Retina (tissue), 1 donor: ENCODE results near the gene TMEFF2.
A peak's percentile ranks its signal among the peaks of the same experiment; 100 is the strongest.
"Not testable (repeated sequence)": the region's sequence is repeated elsewhere in the genome, so short reads cannot be mapped to it uniquely, and the experiment has no call there.

Experiments
- DNase-seq: peaks from one replicate; pipeline ENCODE4 v3.0.0-alpha.2; 2016

TMEFF2 gene

DNA sequence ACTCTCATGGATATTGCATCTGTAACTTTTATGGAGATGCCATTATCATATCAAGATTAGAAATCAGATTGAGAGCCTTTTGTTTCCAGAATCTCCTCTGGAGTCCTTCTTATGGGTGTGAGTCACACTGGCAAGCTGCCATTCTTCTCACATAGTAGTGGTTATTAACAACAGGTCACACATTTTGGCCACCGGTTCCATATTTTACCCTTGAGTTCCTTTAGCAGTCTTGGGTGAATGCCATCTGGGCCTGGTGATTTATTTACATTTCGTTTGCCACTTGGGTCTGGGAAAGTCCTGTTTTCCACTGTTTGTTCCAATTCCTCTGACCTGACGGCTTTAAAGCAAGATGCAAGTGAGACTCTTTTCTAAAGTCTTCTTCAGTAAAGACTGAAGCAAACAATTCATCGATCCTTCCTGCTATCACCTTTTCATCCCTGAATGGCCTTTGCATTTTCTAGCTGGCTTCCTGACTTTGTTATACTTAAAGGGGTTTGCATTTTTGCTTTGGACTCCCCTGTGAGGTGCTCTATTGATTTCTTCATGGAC, 267.3 kb downstream of the TMEFF2 start:
- DNase-seq, result no peak

DNA sequence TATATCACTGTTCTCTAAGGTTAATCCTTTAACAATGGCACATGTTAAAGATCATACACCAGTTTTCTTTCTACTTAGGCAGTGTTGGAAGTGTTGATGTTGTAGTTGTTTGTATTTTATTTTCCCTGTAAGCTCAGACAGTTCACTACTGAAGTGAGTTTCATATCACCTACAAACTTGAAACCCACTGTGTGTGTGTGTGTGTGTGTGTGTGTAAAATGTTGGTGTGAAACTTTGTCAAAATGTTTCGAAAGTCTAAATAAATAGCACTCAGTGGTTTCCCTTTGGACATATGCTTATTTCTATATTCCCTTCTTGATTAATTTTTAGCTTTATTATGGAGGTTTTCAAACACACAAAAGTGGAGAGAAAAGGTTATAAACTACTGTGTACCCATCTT, 268.1 kb downstream of the TMEFF2 start:
- DNase-seq, result no peak

DNA sequence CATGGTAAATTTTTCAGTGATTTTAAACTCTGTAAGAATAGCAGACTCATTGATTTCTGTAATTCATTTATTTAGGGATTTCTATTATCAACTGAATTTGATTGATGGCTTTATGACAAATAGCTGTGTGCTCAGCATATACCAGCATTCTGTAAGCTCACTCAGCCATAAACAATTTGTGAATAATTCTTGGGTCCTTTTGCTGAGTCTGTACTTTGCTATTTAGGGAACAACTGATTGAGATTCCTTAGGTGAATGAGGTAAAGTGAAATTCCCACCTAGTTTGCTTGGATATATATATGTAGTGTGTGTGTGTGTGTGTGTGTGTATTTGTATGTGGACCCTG, 271.1 kb downstream of the TMEFF2 start:
- no peak for DNase-seq

DNA sequence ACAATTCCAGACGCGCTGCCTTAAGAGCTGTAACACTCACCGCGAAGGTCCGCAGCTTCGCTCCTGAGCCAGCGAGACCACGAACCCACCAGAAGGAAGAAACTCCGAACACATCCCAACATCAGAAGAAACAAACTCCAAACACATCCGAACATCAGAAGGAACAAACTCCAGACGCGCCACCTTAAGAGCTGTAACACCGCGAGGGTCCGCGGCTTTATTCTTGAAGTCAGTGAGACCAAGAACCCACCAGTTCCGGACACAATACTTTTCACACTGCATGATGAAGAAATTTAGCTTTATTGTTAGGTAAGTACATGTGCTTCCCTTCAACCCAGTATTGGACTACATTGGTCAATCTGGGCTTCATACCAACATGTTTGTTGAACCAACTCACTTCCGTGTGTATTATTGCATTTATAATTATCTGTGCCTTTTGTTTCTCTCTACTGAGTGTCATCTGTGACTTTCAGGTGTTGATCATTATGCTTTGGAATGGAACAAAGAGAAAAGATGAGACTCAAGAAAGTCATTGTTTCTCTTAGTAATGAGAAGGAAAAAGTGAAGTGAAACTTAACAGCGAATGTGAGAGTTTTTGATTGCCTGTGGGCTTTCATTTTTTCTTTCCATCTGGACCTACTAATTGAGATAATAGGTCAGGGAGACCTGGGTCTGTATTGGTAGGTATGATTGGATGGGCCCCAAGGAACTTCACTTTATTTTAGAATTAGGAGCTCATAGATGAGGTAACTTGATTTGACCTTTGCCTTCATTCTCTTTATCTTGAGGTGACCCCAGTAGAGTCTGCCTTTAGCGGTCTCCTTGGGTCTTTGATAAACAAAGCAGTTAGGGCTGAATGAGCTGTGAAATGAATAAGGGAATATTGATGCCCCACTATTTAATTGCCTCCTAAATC, 271.7 kb downstream of the TMEFF2 start:
- DNase-seq, result no peak

DNA sequence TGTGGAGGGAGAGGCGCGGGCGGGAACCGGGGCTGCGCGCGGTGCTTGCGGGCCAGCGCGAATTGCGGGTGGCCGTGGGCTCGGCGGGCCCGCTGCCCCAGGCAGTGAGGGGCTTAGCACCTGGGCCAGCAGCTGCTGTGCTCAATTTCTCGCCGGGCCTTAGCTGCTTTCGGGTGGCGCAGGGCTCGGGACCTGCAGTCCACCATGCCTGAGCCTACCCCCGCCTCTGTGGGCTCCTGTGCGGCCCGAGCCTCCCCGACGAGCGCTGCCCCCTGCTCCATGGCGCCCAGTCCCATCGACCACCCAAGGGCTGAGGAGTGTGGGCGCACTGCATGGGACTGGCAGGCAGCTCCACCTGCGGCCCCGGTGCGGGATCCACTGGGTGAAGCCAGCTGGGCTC, 273.1 kb downstream of the TMEFF2 start:
- DNase-seq, result not testable (repeated sequence)

DNA sequence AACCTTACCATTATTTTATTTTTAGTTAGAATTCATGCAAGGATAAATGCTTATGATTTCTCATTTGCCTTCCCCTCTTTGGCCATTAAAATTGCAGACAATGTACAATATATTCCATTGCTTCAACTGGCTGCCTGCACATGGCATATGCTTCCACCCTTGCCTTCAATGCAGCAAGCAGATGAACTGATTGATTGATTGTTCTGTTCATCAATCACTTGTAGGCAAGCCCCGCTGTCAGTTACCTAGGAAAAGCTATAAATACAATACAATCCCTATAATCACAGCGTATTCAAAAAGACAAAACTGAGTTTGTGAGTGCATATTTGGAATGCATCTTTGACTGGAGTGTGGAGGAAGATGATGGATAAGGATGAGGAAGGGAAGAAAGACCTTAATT, 274.2 kb downstream of the TMEFF2 start:
- no peak for DNase-seq

DNA sequence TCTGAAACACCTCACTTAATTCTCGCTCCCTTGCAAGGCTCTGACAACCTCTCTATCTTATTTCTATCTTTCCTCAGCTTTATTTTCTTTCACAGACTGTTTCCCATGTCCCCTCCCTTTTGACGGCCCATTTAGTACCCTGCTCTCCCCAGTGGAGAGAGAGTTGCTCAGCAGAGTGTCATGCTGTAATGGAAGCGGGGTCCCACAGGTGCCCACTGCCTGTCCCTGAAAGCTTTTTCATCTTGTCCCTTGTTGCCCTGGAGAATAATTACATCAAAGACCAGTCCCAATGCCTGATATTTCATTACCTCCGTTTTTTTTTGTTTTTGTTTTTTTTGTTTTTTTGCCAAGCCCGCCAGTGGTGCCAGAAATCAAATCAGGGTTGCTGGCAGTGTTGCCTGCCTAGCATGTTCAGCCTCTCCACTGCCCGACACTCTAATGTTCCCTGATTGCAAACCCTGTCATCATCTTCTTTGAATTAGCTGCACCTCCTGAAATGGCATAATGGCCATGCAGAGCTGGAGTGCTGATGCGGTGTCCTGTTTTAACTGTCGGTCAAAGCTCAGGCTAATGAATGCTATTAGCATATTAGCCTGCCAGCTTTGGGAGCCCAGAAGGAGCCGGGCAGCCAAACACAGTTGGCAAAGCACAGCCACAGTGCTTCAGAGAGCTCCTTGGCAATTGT, 276.6 kb downstream of the TMEFF2 start:
- DNase-seq, result peak; percentile 32

DNA sequence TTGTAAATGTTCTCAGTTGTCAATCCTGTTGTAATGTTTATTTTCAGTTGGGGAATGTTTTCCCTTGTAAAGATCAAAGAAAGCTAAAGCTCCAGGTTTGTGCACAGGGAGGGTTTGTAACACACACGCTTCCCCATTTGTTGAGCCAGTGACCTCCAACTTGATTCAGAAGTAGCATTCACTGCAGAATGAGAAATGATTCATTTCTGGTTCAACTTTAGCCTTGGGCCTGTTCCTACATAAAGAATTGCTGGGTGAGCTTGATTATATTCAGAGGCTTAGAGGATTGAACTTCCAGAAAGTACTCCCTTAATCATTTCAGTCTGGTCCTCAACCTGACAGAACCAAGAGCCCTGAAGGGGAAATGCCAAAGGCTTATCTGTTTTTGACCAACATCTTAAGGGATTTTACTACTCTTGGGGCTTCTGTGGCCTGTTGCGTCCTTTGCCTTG, 277.3 kb downstream of the TMEFF2 start:
- no peak for DNase-seq

DNA sequence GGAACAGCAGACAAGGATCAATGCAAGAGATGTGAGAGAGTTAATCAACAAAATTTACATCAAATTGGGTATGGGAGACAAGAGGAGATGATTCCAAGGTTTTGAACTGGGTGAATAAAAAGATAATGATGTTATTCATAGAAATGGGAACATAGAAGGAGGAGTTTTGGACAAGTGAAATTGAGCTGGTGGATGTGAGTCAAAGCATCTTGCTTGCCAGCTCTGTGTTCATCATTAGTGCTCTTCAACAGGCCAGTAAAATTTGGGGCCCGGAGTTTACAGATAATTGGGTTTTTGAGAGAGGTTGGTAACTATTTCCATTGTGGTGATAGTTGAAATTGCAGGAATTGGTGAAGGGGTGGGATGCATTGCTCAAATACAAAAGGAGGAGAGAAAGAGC, 277.9 kb downstream of the TMEFF2 start:
- no peak for DNase-seq

DNA sequence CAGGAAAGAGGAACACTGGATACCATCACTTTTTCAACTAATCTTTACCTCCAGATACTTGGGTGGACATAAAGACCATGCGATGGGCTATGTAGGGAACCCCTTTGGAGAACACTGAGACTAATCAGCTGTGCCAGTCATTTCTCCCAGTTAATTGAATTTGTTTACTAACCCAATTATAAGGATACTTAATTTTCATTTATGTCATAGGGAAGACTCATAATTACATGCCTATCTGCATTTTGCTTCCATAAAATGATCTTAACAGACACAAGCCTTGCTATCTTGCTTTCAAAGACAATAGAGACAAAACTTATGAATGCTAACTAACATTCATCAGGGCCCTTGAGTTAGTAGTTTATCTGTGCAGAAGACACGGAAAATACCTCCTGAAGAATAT, 279.0 kb downstream of the TMEFF2 start:
- no peak for DNase-seq

DNA sequence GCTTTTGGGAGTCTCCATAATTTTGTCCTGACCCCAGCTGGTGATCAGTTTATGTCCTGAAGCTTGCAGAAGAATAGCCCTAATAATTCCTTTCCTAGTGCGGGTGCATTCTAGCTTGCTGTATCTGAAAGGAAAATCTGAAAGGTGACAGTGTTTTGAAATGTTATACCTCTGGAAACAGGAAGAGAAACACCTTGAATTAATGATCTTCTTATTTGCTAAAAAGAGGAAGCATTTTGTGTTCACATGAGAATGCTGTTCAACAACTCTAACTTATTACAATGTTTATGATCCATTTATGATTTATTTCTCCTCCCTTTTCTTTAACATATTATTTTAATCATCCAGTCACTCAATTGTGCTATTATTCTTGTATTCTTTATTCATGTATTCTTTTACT, 280.9 kb downstream of the TMEFF2 start:
- DNase-seq, result no peak

DNA sequence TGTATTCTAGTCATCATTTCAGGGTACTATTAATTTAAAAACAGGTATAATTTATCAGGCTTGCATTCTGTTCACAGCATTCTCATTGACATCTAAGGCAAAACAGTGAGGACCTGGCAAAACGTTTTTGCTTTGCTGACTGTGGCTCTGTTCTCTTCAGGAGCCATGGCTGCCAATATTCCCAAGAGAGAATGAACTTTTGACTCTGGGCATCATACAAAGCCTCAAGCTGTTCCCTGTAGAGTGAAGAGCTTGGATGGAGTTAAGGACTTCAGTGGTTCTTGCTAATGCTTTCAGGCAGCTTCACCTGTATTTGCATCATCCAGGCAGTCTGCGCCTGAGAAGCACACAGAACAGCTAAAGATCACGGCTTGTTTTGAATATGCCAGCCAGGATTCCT, 282.0 kb downstream of the TMEFF2 start:
- DNase-seq, result no peak

DNA sequence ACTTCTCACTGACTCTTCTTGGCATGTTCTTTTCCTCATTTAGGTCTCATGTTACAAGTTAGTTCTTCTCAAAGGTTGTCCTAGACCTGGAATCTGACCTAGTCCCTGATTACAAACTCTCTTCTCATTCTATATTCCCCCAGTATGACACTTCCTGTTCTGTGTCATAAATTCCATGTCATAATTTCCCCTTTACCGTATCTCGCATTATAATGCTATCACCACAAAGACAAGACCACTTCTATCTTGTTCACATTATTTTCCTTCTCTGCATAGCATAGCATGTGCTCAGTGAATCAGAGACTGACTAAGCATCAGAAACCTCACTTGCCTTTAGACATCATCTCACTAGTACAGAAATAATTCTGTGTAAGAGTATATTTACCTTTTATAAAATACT, 284.2 kb downstream of the TMEFF2 start:
- DNase-seq, result no peak

DNA sequence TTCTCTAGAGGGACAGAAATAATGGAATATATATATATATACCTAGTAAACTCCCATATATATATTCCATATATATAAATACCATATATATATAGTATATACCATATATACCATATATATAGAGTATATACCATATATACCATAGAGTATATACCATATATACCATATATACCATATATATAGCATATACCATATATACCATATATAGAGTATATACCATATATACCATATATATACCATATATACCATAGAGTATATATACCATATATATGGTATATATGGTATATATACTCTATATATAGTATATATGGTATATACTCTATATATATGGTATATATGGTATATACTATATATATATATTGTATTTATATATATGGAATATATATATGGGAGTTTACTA, 285.9 kb downstream of the TMEFF2 start:
- DNase-seq, result no peak

DNA sequence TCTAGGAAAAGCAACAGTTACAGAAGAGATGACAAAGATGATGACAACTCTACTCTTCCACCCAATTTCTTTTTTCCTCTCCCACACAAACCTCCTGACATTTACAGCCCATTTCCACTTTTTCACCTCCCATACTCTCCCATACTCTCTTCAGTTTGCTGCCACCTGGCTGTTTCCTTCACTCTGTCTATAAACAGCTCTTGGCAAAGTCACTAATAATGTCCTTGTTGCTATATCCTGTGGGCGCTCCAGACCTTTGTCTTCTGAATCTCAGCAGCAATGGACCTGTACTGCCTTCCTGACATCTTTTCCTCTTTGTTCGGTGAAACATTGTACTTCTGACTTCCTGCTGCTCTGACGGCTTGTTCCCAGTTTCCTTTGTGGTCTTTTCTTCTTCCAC, 287.2 kb downstream of the TMEFF2 start:
- no peak for DNase-seq

DNA sequence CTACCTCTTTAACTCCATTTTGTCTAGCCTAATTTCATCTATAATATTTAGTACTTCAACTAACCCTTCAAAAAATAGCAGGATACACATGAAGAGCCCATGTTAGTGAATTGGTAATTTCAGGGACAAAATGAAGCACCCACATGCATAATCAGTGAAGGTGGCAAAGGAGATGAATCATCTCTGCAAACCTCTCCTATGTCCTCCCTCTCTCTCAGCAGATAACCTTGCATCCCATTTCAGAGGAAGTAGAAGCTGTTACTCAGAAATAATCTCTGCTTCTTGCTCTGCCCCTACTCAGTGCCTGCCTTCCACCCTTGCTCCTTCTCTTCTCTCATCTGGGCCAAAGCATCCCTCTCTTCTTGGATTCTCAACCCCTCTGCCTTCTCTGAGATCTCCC, 287.6 kb downstream of the TMEFF2 start:
- DNase-seq, result no peak

DNA sequence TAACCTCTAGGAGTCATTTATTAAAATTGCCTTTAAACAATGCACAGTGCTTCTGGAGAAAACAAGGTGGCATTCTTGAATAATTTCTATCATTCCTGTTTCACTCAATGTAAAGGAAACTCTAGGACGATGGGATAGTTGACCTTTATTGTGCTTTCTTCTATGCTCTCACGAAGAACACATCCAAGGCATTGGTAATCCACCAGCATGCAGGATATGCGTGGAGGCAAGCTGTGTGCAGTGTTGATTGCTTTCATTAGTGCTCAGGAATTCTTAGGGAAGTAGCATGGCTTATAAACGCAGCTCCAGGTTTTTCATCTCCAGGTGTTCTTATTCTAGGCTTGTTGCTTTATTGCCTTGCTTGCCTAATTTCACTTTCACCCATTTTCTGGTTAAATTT, 289.4 kb downstream of the TMEFF2 start:
- DNase-seq, result no peak

DNA sequence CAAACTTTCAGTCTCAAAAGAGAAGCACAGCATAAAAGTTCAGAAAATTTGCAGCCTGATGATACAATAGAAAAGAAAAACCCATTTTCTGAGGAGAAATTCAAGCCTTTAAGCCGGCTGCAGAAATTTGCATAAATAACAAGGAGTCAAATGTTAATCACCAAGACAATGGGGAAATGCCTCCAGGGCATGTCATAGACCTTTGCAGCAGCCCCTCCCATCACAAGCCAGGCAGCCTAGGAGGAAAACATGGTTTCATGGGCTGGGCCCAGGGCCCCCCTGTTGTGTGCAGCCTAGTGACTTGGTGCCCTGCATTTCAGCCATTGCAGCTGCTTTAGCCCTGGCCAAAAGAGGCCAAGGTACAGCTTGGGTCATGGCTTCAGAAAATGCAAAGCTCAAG, 293.7 kb downstream of the TMEFF2 start:
- no peak for DNase-seq

DNA sequence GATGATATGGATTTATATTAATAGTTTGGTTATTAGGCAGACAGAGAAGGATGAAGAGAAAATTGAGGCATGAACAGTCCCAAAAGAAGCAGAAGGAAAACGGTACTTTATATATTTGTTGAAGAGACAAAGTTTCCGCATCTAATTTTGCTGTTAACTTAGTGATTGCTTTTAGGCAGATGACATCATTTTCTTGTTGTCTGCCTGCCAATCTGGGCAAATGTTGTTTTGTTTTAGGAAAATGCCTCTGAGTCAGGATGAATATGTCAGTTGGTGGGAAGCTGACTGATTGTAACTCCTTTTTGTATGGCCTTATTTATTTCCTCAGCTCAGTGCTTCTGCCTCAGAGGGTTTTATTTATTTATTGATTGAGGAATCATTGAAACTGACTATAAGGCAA, 295.3 kb downstream of the TMEFF2 start:
- no peak for DNase-seq
